ENCODE results near the gene PML.

PML gene

DNA sequence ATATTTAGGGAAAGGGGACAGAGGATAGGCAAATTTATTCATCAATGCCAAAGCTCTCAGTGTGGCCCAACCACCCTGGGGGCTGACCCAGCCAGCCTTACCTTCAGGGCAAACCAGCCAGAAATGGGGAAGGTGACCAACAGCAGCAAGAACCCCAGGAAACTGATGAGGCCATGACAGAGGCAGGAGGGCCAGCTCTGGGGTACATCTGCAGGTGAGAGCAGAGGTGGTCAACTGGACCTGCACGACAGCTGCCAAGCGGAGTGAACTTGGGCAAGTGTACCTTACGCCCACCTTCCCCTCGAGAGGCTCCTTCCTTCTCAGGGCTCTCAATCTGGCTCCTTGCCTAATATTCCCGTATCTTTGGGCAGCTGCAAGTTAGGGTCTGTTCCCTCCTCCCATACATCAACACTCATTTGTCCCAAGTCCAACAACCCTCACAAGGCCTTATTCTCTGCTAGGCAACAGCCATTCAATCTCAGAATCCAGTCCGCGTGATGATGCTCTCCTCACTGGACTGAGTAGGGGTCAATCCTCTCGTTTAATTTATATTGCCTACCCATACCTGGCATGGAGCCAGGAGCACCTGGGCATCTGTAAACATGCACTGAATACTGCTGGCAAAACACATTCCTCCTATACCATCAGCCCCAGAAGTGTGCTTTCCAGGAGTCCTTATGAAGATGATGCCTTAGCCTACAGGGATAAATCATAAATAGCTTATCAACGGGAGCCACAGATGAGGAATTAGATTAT lies 4.1 kb upstream of the PML start:
- H3K4me3 ChIP-seq (replicated peaks; ENCODE audit: insufficient read depth, low read length): no peak overlapping the region
- DNase-seq (ENCODE audit: low read depth in 1 of 2, low spot score in 1 of 2): no peak
- TF ChIP-seq, protein P1, sequence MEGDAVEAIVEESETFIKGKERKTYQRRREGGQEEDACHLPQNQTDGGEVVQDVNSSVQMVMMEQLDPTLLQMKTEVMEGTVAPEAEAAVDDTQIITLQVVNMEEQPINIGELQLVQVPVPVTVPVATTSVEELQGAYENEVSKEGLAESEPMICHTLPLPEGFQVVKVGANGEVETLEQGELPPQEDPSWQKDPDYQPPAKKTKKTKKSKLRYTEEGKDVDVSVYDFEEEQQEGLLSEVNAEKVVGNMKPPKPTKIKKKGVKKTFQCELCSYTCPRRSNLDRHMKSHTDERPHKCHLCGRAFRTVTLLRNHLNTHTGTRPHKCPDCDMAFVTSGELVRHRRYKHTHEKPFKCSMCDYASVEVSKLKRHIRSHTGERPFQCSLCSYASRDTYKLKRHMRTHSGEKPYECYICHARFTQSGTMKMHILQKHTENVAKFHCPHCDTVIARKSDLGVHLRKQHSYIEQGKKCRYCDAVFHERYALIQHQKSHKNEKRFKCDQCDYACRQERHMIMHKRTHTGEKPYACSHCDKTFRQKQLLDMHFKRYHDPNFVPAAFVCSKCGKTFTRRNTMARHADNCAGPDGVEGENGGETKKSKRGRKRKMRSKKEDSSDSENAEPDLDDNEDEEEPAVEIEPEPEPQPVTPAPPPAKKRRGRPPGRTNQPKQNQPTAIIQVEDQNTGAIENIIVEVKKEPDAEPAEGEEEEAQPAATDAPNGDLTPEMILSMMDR (IDR thresholded peaks at IDR 0.05; ENCODE audit: insufficient read depth, low read length): no peak
- no peak for TF ChIP-seq REST (IDR thresholded peaks at IDR 0.05; ENCODE audit: insufficient replicate concordance, low read depth)
- no peak for TF ChIP-seq POLR2AphosphoS5 (IDR thresholded peaks at IDR 0.05; ENCODE audit: low read depth)
- TF ChIP-seq SPI1 (IDR thresholded peaks at IDR 0.05; ENCODE audit: borderline replicate concordance, low read depth): no peak
- no peak for TF ChIP-seq GABPA (IDR thresholded peaks at IDR 0.05; ENCODE audit: low read depth)
- H3K27ac ChIP-seq (replicated peaks): no peak overlapping the region
- no peaks in the 10 kb centered on the region for H3K27me3 ChIP-seq (ENCODE audit: insufficient read depth, poor library complexity, severe bottlenecking)

GRCh38 chr15:73991260-73991659 lies 3.3 kb upstream of the PML start:
- Histone ChIP-seq H3K27me3 (ENCODE audit: insufficient read depth, poor library complexity, severe bottlenecking) (no peaks in the 10 kb centered on the region), H3K27ac (replicated peaks) (no peak overlapping the region), H3K4me3 (replicated peaks; ENCODE audit: insufficient read depth, low read length) (peak overlapping the region; percentile 91)
- TF ChIP-seq, protein P1 (IDR thresholded peaks at IDR 0.05; ENCODE audit: insufficient read depth, low read length): no peak
- TF ChIP-seq POLR2AphosphoS5 (IDR thresholded peaks at IDR 0.05; ENCODE audit: low read depth): no peak
- TF ChIP-seq REST (IDR thresholded peaks at IDR 0.05; ENCODE audit: insufficient replicate concordance, low read depth): no peak
- no peak for TF ChIP-seq SPI1 (IDR thresholded peaks at IDR 0.05; ENCODE audit: borderline replicate concordance, low read depth)
- no peak for TF ChIP-seq GABPA (IDR thresholded peaks at IDR 0.05; ENCODE audit: low read depth)
- no peak for DNase-seq (ENCODE audit: low read depth in 1 of 2, low spot score in 1 of 2)

GRCh38 chr15:73991726-73992593 lies 2.6 kb upstream of the PML start, which contains the start of gene STOML1:
Gene STOML1 (minus strand): TSS chr15:73992295. CDS start chr15:73992223, 72 bp downstream.
- Histone ChIP-seq H3K27ac (replicated peaks) (peak within 1 kb of the TSS; percentile 50), H3K27me3 (ENCODE audit: insufficient read depth, poor library complexity, severe bottlenecking) (no peaks in the 10 kb centered on the region), H3K4me3 (replicated peaks; ENCODE audit: insufficient read depth, low read length) (peak within 1 kb of the TSS; percentile 91)
- DNase-seq (ENCODE audit: low read depth in 1 of 2, low spot score in 1 of 2): peak; percentile 92
- TF ChIP-seq POLR2AphosphoS5 (IDR thresholded peaks at IDR 0.05; ENCODE audit: low read depth): no peak
- TF ChIP-seq REST (IDR thresholded peaks at IDR 0.05; ENCODE audit: insufficient replicate concordance, low read depth): no peak
- peak; percentile 76 for TF ChIP-seq GABPA (IDR thresholded peaks at IDR 0.05; ENCODE audit: low read depth)
- TF ChIP-seq, protein P1 (IDR thresholded peaks at IDR 0.05; ENCODE audit: insufficient read depth, low read length): peak; percentile 50
- peak; percentile 13; the same call in 1 of the 2 replicates for TF ChIP-seq SPI1 (IDR thresholded peaks at IDR 0.05; ENCODE audit: borderline replicate concordance, low read depth)
